GM12801 (cell line): ENCODE measurements around the gene LHX4.

Experiments
- CTCF ChIP-seq: IDR thresholded peaks from one replicate; pipeline ENCODE4 v1.5.1; 2011; ENCODE audit warnings: control low read depth; ENCODE audit not compliant: insufficient read length; ENCODE audit errors: extremely low read depth

Gene LHX4

GRCh38 chr1:180241716-180242544 lies 11.9 kb downstream of the LHX4 start:
- TF ChIP-seq CTCF: no peak

GRCh38 chr1:180243517-180244221 lies 13.6 kb downstream of the LHX4 start:
- TF ChIP-seq CTCF: no peak

- TF ChIP-seq CTCF: no peak
These were observed 14.8 kb downstream of the LHX4 start for GRCh38 chr1:180244840-180245239.

- no peak for TF ChIP-seq CTCF
These were observed 16.5 kb downstream of the LHX4 start for GRCh38 chr1:180246579-180246978.

GRCh38 chr1:180247061-180247460 lies 17.0 kb downstream of the LHX4 start:
- no peak for TF ChIP-seq CTCF

GRCh38 chr1:180247580-180247979 lies 17.5 kb downstream of the LHX4 start:
- no peak for TF ChIP-seq CTCF

GRCh38 chr1:180248176-180248575 lies 18.1 kb downstream of the LHX4 start:
- TF ChIP-seq CTCF: no peak
